HepG2 (cell line): Measurements from ENCODE around the gene POFUT1. TPM values are rescaled to one million over a fixed set of nuclear protein-coding genes. Genes with fewer than 3 reads are reported as not detected.
A peak's percentile ranks its signal among the peaks of the same experiment; 100 is the strongest.

Source experiments
- AHR ChIP-seq: IDR thresholded peaks from 2 replicates; pipeline ENCODE4 v1.6.1; 2018; ENCODE audit warnings: missing genetic modification reagents, missing compliant biosample characterization
- CHD4 ChIP-seq: fragments of 200-600 bp; sonication (generic); IDR thresholded peaks from 2 replicates; pipeline ENCODE4 v1.7.0; 2017; ENCODE audit warnings: mild to moderate bottlenecking, low read length, borderline replicate concordance
- ETV5 ChIP-seq: IDR thresholded peaks from 2 replicates; pipeline ENCODE4 v1.6.1; 2018; ENCODE audit warnings: missing biosample characterization, missing genetic modification reagents, inconsistent platforms, borderline replicate concordance
- KDM5A ChIP-seq: fragments of 200-600 bp; sonication (generic); IDR thresholded peaks from 2 replicates; pipeline ENCODE4 v1.7.0; 2018; ENCODE audit warnings: antibody characterized with exemption, mild to moderate bottlenecking, low read length, borderline replicate concordance
- MYNN ChIP-seq: sonication (generic); formaldehyde crosslinking; IDR thresholded peaks from 2 replicates; pipeline ENCODE4 v1.4.0; 2020; ENCODE audit warnings: mild to moderate bottlenecking, low read depth, missing genetic modification reagents
- NCOA1 ChIP-seq: sonication (generic); formaldehyde crosslinking; IDR thresholded peaks from 2 replicates; pipeline ENCODE4 v1.9.0; 2021; ENCODE audit warnings: missing genetic modification reagents
- NCOA5 ChIP-seq: sonication (generic); formaldehyde crosslinking; IDR thresholded peaks from 2 replicates; pipeline ENCODE4 v1.4.0; 2020; ENCODE audit warnings: missing genetic modification reagents
- NFYB ChIP-seq: sonication (generic); formaldehyde crosslinking; IDR thresholded peaks from 2 replicates; pipeline ENCODE4 v1.4.0; 2020; ENCODE audit warnings: missing genetic modification reagents
- SKI ChIP-seq: fragments of 450-650 bp; IDR thresholded peaks from one replicate; pipeline ENCODE4 v1.6.1; 2018; ENCODE audit warnings: mild to moderate bottlenecking; ENCODE audit not compliant: partially characterized antibody
- SP5 ChIP-seq: IDR thresholded peaks from 2 replicates; pipeline ENCODE4 v1.6.1; 2016; ENCODE audit warnings: low read depth, borderline replicate concordance
- SRY ChIP-seq: sonication (generic); formaldehyde crosslinking; IDR thresholded peaks from 2 replicates; pipeline ENCODE4 v1.8.0; 2022; ENCODE audit warnings: mild to moderate bottlenecking, missing genetic modification reagents
- ZNF12 ChIP-seq: sonication (generic); formaldehyde crosslinking; IDR thresholded peaks from 2 replicates; pipeline ENCODE4 v1.5.0; 2020; ENCODE audit warnings: missing genetic modification reagents
- ZNF225 ChIP-seq: sonication (generic); formaldehyde crosslinking; IDR thresholded peaks from 2 replicates; pipeline ENCODE4 v1.4.0; 2020; ENCODE audit warnings: mild to moderate bottlenecking, missing genetic modification reagents
- ZNF275 ChIP-seq: sonication (generic); formaldehyde crosslinking; IDR thresholded peaks from 2 replicates; pipeline ENCODE4 v1.8.0; 2022; ENCODE audit warnings: missing genetic modification reagents, mild to moderate bottlenecking, inconsistent platforms, borderline replicate concordance
- polyA plus RNA-seq, 8 experiments: library from polyadenylated mRNA; depleted of rRNA in 3 of 8; stranded (reverse) in 7 of 8; unstranded in 1 of 8; fragments of >200 nt; fragmentation: Illumina TruSeq in 4 of 8; extraction: Trizol in 4 of 8; gene quantifications; 2 replicates each; pipeline versions ENCODE4 v1.2.1 to v1.2.3, GENCODE V29; 2011 to 2016; ENCODE audit warnings: low read depth in 4 of 8, missing spikeins in 1 of 8, mixed read lengths in 1 of 8; ENCODE audit not compliant: insufficient read depth in 1 of 8
- total RNA-seq, 5 experiments: library from RNA; depleted of rRNA; stranded (reverse); fragments of >200 nt; fragmentation: Illumina TruSeq; extraction: Trizol; gene quantifications; 2 replicates each; pipeline ENCODE4 v1.2.3, GENCODE V29; 2016; ENCODE audit warnings: low read depth in 1 of 5
- TF ChIP-seq, protein P1 (sequence below): sonication (generic); formaldehyde crosslinking; IDR thresholded peaks from 2 replicates; pipeline ENCODE4 v1.8.1; 2023; ENCODE audit warnings: mild to moderate bottlenecking, moderate library complexity, missing genetic modification reagents
- TF ChIP-seq, protein P2 (sequence below): sonication (generic); formaldehyde crosslinking; IDR thresholded peaks from 2 replicates; pipeline ENCODE4 v1.4.0; 2020; ENCODE audit warnings: mild to moderate bottlenecking, missing genetic modification reagents
- TF ChIP-seq, protein P3 (sequence below): sonication (generic); formaldehyde crosslinking; IDR thresholded peaks from 2 replicates; pipeline ENCODE4 v1.4.0; 2020; ENCODE audit warnings: missing genetic modification reagents, borderline replicate concordance

Gene POFUT1
- total and polyA plus RNA-seq, 2 of the 13 experiments (the other 11 are each of a cell fraction or from before 2014, with no cell fraction given) = 35.5 to 58.3 TPM

DNA sequence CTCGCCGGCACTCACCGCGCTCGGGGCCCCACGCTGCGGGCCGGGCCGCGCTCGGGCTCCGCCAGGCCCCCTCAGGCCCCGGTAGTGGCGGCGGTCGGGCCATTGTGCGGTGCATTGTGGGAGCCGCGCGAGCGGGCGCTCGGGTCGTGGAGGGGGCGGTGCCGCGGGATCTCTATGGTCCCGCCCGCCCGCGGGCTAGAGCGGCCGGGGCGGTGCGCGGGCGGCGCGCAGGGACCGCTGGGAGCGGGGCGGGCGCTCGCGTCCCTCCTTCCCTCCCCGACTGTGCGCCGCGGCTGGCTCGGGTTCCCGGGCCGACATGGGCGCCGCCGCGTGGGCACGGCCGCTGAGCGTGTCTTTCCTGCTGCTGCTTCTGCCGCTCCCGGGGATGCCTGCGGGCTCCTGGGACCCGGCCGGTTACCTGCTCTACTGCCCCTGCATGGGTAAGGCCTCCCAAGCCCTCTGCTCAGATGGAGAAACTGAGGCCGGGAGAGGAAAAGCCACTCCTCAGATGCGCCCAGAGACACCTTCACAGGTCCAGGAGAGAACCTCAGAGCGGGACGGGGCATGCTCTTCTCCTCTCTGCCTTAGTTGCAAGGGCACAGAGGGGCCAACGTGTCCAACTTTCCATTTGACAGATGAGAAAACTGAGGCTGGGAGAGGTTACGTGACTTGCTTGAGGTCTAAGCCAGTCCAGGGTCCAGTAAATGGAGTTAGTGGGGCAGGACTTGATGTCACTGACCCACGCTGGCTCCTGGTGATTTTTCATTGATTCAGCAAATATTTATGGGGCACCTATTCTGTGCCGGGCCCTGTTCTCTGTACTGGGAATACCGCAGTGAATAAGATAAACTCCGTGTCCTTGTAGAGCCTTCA lies at the start of gene POFUT1, which contains the start of gene PLAGL2 (continued):
- TF ChIP-seq ZNF225 (CRISPR knock-in tag) = peak; percentile 82
- peak; percentile 92 for TF ChIP-seq AHR (CRISPR knock-in tag)
- TF ChIP-seq, protein P1, sequence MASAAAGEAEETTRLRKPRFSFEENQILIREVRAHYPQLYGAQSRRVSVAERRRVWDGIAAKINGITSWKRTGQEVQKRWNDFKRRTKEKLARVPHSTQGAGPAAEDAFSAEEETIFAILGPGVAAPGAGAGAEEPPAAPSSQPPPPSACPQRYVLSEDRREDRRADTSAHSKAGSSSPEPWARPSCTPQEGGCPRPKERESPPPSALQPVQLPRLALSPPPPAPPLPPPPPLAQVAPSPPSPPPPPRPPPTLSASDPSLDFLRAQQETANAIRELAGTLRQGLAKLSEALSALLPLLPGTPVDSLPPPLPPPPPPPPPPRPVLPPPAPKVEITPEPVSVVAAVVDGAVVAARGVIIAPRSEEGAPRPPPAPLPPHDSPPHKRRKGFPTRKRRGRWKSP (CRISPR knock-in tag) = peak; percentile 92
- peak; percentile 77 for TF ChIP-seq KDM5A
- TF ChIP-seq, protein P2, sequence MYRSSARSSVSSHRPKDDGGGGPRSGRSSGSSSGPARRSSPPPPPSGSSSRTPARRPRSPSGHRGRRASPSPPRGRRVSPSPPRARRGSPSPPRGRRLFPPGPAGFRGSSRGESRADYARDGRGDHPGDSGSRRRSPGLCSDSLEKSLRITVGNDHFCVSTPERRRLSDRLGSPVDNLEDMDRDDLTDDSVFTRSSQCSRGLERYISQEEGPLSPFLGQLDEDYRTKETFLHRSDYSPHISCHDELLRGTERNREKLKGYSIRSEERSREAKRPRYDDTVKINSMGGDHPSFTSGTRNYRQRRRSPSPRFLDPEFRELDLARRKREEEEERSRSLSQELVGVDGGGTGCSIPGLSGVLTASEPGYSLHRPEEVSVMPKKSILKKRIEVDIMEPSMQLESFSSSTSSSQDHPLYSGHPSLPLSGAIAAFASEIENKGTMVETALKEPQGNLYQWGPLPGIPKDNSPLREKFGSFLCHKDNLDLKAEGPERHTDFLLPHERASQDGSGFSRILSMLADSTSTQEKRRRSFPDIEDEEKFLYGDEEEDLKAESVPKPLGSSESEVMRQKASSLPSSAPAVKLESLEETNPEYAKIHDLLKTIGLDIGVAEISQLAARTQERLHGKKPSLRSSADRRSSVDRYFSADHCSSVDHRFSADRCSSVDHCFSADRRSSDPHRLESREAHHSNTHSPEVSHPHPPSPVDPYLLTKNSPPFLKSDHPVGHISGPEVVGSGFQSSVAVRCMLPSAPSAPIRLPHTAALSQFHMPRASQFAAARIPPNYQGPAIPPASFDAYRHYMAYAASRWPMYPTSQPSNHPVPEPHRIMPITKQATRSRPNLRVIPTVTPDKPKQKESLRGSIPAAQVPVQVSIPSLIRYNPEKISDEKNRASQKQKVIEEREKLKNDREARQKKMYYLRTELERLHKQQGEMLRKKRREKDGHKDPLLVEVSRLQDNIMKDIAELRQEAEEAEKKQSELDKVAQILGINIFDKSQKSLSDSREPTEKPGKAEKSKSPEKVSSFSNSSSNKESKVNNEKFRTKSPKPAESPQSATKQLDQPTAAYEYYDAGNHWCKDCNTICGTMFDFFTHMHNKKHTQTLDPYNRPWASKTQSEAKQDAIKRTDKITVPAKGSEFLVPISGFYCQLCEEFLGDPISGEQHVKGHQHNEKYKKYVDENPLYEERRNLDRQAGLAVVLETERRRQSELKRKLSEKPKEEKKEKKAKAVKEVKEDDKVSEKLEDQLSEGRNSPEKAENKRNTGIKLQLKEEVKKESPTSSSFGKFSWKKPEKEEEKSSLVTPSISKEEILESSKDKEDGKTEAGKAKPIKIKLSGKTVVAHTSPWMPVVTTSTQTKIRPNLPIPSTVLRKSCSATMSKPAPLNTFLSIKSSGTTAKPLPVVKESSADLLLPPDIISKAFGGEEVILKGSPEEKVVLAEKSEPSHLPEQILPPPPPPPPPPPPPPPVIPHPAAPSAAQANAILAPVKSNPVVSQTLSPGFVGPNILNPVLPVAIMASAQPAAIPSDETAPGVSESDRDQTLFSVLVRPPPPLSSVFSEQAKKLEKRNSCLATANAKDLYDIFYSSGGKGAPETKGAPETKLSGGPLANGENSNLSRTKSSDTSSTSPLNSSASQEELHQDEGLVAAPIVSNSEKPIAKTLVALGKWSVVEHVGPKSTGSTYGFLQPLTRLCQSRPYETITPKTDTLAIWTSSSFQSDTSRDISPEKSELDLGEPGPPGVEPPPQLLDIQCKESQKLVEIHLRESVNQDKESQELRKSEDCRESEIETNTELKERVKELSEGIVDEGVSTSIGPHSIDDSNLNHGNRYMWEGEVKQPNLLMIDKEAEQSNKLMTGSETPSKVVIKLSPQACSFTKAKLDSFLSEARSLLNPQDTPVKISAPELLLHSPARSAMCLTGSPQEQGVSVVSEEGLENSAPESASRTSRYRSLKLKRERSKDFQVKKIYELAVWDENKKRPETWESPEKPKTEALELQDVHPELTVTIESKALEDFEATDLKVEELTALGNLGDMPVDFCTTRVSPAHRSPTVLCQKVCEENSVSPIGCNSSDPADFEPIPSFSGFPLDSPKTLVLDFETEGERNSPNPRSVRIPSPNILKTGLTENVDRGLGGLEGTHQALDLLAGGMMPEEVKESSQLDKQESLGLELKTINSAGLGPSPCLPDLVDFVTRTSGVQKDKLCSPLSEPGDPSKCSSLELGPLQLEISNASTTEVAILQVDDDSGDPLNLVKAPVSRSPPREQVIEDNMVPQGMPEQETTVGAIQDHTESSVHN (CRISPR knock-in tag) = no peak; the same call in 1 of the 2 replicates
- TF ChIP-seq MYNN (CRISPR knock-in tag) = no peak; the same call in 1 of the 2 replicates
- TF ChIP-seq ZNF12 (CRISPR knock-in tag) = no peak
- TF ChIP-seq SP5 (CRISPR knock-in tag) = peak; percentile 70
- TF ChIP-seq SRY (CRISPR knock-in tag) = peak; percentile 95; the same call in 1 of the 2 replicates
- TF ChIP-seq NCOA1 = no peak; the same call in 1 of the 2 replicates
- TF ChIP-seq ZNF275 (CRISPR knock-in tag) = peak; percentile 26
- peak; percentile 95 for TF ChIP-seq CHD4
- TF ChIP-seq ETV5 = no peak
- peak; percentile 85 for TF ChIP-seq SKI
- TF ChIP-seq, protein P3, sequence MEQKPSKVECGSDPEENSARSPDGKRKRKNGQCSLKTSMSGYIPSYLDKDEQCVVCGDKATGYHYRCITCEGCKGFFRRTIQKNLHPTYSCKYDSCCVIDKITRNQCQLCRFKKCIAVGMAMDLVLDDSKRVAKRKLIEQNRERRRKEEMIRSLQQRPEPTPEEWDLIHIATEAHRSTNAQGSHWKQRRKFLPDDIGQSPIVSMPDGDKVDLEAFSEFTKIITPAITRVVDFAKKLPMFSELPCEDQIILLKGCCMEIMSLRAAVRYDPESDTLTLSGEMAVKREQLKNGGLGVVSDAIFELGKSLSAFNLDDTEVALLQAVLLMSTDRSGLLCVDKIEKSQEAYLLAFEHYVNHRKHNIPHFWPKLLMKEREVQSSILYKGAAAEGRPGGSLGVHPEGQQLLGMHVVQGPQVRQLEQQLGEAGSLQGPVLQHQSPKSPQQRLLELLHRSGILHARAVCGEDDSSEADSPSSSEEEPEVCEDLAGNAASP (CRISPR knock-in tag) = peak; percentile 49; the same call in 1 of the 2 replicates
- TF ChIP-seq NFYB (CRISPR knock-in tag) = peak; percentile 12; the same call in 1 of the 2 replicates
- TF ChIP-seq NCOA5 (CRISPR knock-in tag) = 0 out of 2 replicates have a peak, but pooled peaks have one; percentile 38
